H1 (cell line): ENCODE measurements around the gene RAET1L. TPM values are rescaled to one million over a fixed set of nuclear protein-coding genes. Genes with fewer than 3 reads are reported as not detected.

Experiments
- CBX8 ChIP-seq: fragments of 300-800, 300-1000 bp; sonication (generic); IDR thresholded peaks from 2 replicates; pipeline ENCODE4 v1.7.1; 2016; ENCODE audit warnings: low read depth, low read length, borderline replicate concordance
- CHD7 ChIP-seq: fragments of 300-600 bp; sonication (generic); IDR thresholded peaks from 2 replicates; pipeline ENCODE4 v1.7.1; 2012; ENCODE audit warnings: low read length, moderate library complexity, mild to moderate bottlenecking, inconsistent platforms; ENCODE audit not compliant: insufficient replicate concordance
- E2F6 ChIP-seq: IDR thresholded peaks from 2 replicates; pipeline ENCODE4 v1.6.1; 2012; ENCODE audit warnings: inconsistent platforms
- MAFK ChIP-seq: IDR thresholded peaks from 2 replicates; pipeline ENCODE4 v1.6.1; 2012; ENCODE audit warnings: low read depth, mild to moderate bottlenecking, improper control_type of control experiment, low read length
- POLR2A ChIP-seq, 2 experiments: IDR thresholded peaks; 1 replicate in 1 of 2; 2 replicates in 1 of 2; pipeline ENCODE4 v1.6.1; 2011; ENCODE audit warnings: low read depth in 2 of 2, low read length in 2 of 2, mild to moderate bottlenecking in 2 of 2; ENCODE audit errors: control extremely low read depth in 1 of 2
- SIN3A ChIP-seq, 2 experiments: IDR thresholded peaks in 1 of 2; conservative IDR thresholded peaks in 1 of 2; 2 replicates each; pipeline ENCODE4 v1.6.1; 2011 to 2012; ENCODE audit warnings: low read length in 2 of 2, improper control_type of control experiment in 1 of 2, low read depth in 1 of 2, mild to moderate bottlenecking in 1 of 2
- SIRT6 ChIP-seq: IDR thresholded peaks from one replicate; pipeline ENCODE4 v1.7.1; 2012; ENCODE audit warnings: low read length, inconsistent platforms
- SP1 ChIP-seq: IDR thresholded peaks from 2 replicates; pipeline ENCODE4 v1.6.1; 2011; ENCODE audit warnings: low read depth, low read length
- TCF12 ChIP-seq: IDR thresholded peaks from 2 replicates; pipeline ENCODE4 v1.6.1; 2011; ENCODE audit warnings: low read depth, mild to moderate bottlenecking, low read length
- YY1 ChIP-seq: IDR thresholded peaks from 2 replicates; pipeline ENCODE4 v1.6.1; 2011; ENCODE audit warnings: low read depth, mild to moderate bottlenecking, low read length
- polyA plus RNA-seq, 7 experiments: library from polyadenylated mRNA; depleted of rRNA in 3 of 7; stranded (reverse) in 5 of 7; unstranded in 2 of 7; fragments of >200 nt in 5 of 7; fragments of 200-250 nt in 2 of 7; gene quantifications; 1 replicate in 5 of 7; 2 replicates in 1 of 7; 4 replicates in 1 of 7; pipeline versions ENCODE4 v1.2.1 to v1.2.3, GENCODE V29; 2011 to 2013; ENCODE audit warnings: missing spikeins in 2 of 7, mixed read lengths in 2 of 7
- total RNA-seq: library from RNA; stranded (reverse); fragmentation: NEBNext Ultra II Directional; extraction: Animal tissue kit (Norgen Biotek cat#: 25700); gene quantifications from 2 replicates; pipeline ENCODE4 v1.2.1, GENCODE V29; 2021

Gene RAET1L
- total and polyA plus RNA-seq, 2 of the 8 experiments (the other 6 are each of a cell fraction or from before 2014, with no cell fraction given), result not detected

GRCh38 chr6:150065083-150065482, 39.8 kb upstream of the RAET1L start (continued):
- TF ChIP-seq CHD7, result no peak
- TF ChIP-seq POLR2A (IDR thresholded peaks at IDR 0.05; ENCODE audit: control extremely low read depth in 1 of 2, low read depth in 2 of 2, low read length in 2 of 2), result no peak
- no peak for TF ChIP-seq SIN3A (conservative IDR thresholded peaks at IDR 0.05 in 1 of 2, IDR thresholded peaks at IDR 0.05 in 1 of 2; ENCODE audit: low read depth in 1 of 2, low read length in 2 of 2)
- TF ChIP-seq TCF12, result no peak
- no peak for TF ChIP-seq E2F6
- TF ChIP-seq CBX8, result no peak
- TF ChIP-seq SP1, result no peak
- no peak for TF ChIP-seq YY1
- TF ChIP-seq SIRT6, result no peak
- no peak for TF ChIP-seq MAFK
- TF ChIP-seq, all 59 proteins: peak for 0
